Smooth muscle cell (in vitro differentiated cells): Measurements from ENCODE around the gene HCRTR1. TPM values are rescaled to one million over a fixed set of nuclear protein-coding genes. Genes with fewer than 3 reads are reported as not detected.
A peak's percentile ranks its signal among the peaks of the same experiment; 100 is the strongest.

Source experiments
- DNase-seq: peaks from one replicate; lab custom pipeline; 2025; ENCODE audit not compliant: unreplicated experiment; lab: John Stamatoyannopoulos, UW
- H2AFZ ChIP-seq: fragments of 200-600 bp; sonication (generic); 2 replicates; pipeline ENCODE4 v1.6.0; 2016; ENCODE audit warnings: antibody characterized with exemption, low read depth, mild to moderate bottlenecking
- H3F3A ChIP-seq: fragments of 200-600 bp; sonication (generic); 2 replicates; pipeline ENCODE4 v1.6.0; 2017; ENCODE audit warnings: antibody characterized with exemption, low read depth
- H3K27ac ChIP-seq: fragments of 200-600 bp; sonication (generic); 2 replicates; pipeline ENCODE4 v1.5.1; 2016; ENCODE audit warnings: low read depth, mild to moderate bottlenecking
- H3K27me3 ChIP-seq: fragments of 200-600 bp; sonication (generic); 2 replicates; pipeline ENCODE4 v1.6.1; 2016; ENCODE audit warnings: low read depth, mild to moderate bottlenecking
- H3K36me3 ChIP-seq: fragments of 200-600 bp; sonication (generic); 2 replicates; pipeline ENCODE4 v1.5.1; 2016; ENCODE audit warnings: low read depth
- H3K4me1 ChIP-seq: fragments of 200-600 bp; sonication (generic); 2 replicates; pipeline ENCODE4 v1.5.1; 2016; ENCODE audit warnings: low read depth
- H3K4me2 ChIP-seq: fragments of 200-600 bp; sonication (generic); 2 replicates; pipeline ENCODE4 v1.6.0; 2016; ENCODE audit warnings: mild to moderate bottlenecking
- H3K4me3 ChIP-seq: fragments of 200-600 bp; sonication (generic); 2 replicates; pipeline ENCODE4 v1.5.1; 2016; ENCODE audit warnings: mild to moderate bottlenecking
- H3K79me2 ChIP-seq: fragments of 200-600 bp; sonication (generic); 2 replicates; pipeline ENCODE4 v1.6.0; 2016; ENCODE audit warnings: low read depth, mild to moderate bottlenecking
- H3K9ac ChIP-seq: fragments of 200-600 bp; sonication (generic); 2 replicates; pipeline ENCODE4 v1.6.0; 2016; ENCODE audit warnings: low read depth
- H3K9me3 ChIP-seq: fragments of 200-600 bp; sonication (generic); replicated peaks from 2 replicates; pipeline ENCODE4 v1.5.1; 2016; ENCODE audit warnings: low read depth
- H4K20me1 ChIP-seq: fragments of 200-600 bp; sonication (generic); 2 replicates; pipeline ENCODE4 v1.6.0; 2016; ENCODE audit warnings: low read depth
- WGBS: methylation state at CpG from one replicate; pipeline ENCODE4 v1.1.7; 2016; ENCODE audit warnings: low lambda C conversion rate; 5-methylcytosine and 5-hydroxymethylcytosine counted together
- polyA plus RNA-seq: library from polyadenylated mRNA; unstranded; fragments of >200 nt; fragmentation: Nextera tagmentation; extraction: Ambion mirVana; gene quantifications from 2 replicates; pipeline ENCODE4 v1.2.1, GENCODE V29; 2016
- total RNA-seq: library from RNA; depleted of rRNA; stranded (reverse); fragments of >200 nt; gene quantifications from 2 replicates; pipeline ENCODE4 v1.2.3, GENCODE V29; 2014
- TF ChIP-seq, protein P1 (sequence below): fragments of 200-600 bp; sonication (generic); IDR thresholded peaks from 2 replicates; pipeline ENCODE4 v1.5.1; 2017; ENCODE audit warnings: borderline replicate concordance, mild to moderate bottlenecking, antibody characterized with exemption; ENCODE audit not compliant: insufficient read depth, poor library complexity, severe bottlenecking

Gene HCRTR1
- total RNA-seq (2.0 TPM in 1 of 2 replicates, not detected in the other), polyA plus RNA-seq (0.19 TPM in 1 of 2 replicates, not detected in the other)

GRCh38 chr1:31617218-31617915 is at the start of gene HCRTR1:
TSS of gene HCRTR1 (plus strand) at chr1:31617689. CDS start at chr1:31619193, 1,504 bp downstream.
- Histone ChIP-seq H3K9ac (no peak within 1 kb of the TSS), H3K4me1 (no peaks in the 10 kb centered on the region), H3K79me2 (no peaks in the 10 kb centered on the region), H3K9me3 (no peaks in the 10 kb centered on the region), H3K27me3 (peaks cover 8% of the 10 kb centered on the region), H3K27ac (no peak within 1 kb of the TSS), H2AFZ (peak within 1 kb of the TSS; percentile 69), H4K20me1 (no peaks in the 10 kb centered on the region), H3K36me3 (no peaks in the 10 kb centered on the region), H3K4me3 (peak within 1 kb of the TSS; percentile 70), H3K4me2 (peak within 1 kb of the TSS; percentile 100), H3F3A (no peaks in the 10 kb centered on the region)
- TF ChIP-seq, protein P1, sequence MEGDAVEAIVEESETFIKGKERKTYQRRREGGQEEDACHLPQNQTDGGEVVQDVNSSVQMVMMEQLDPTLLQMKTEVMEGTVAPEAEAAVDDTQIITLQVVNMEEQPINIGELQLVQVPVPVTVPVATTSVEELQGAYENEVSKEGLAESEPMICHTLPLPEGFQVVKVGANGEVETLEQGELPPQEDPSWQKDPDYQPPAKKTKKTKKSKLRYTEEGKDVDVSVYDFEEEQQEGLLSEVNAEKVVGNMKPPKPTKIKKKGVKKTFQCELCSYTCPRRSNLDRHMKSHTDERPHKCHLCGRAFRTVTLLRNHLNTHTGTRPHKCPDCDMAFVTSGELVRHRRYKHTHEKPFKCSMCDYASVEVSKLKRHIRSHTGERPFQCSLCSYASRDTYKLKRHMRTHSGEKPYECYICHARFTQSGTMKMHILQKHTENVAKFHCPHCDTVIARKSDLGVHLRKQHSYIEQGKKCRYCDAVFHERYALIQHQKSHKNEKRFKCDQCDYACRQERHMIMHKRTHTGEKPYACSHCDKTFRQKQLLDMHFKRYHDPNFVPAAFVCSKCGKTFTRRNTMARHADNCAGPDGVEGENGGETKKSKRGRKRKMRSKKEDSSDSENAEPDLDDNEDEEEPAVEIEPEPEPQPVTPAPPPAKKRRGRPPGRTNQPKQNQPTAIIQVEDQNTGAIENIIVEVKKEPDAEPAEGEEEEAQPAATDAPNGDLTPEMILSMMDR: no peak
- no peak for DNase-seq
- WGBS: 30% methylated on average over 16 of the region's 48 CpGs

- no peak overlapping the region for H3K4me2 ChIP-seq
Observed at GRCh38 chr1:31567956-31568570, 49.4 kb upstream of the HCRTR1 start.

DNA sequence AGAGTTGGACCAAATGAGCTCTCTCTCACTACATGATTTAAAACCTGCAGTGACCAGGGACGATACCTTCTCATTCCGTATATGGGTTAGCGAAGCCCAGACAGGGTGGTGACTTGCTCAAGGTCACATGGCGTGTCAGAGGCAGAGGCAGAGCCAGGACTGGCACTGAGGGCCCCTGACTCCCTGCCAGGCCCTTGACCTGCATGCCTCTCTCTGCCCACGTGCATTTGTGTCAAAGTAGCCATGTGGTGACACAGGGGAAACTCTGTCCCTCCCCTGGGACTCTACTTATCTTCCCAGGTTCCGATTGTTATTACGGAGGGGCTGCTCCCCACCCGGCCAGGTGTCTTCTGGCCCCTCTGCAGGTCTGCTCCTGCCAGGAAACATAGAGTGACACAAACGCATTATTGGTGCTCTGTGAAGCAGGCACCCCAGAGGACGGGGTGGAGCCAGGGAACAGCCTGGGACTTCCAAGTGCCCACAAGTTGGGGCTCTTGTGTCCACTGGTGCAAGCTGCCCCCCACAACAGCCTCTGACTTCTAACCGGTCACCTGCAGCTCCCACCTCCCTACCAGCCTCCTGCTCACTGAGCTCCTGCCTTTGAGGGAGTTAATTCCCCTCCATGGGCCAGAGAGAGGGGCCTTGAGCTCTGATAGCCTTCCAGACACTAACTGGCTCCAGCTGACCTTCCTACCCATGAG is 48.4 kb upstream of the HCRTR1 start:
- Histone ChIP-seq H3F3A (no peaks in the 10 kb centered on the region), H3K27me3 (no peaks in the 10 kb centered on the region), H3K27ac (no peak overlapping the region), H3K4me2 (no peak overlapping the region), H3K4me1 (no peaks in the 10 kb centered on the region), H3K9ac (no peak overlapping the region), H4K20me1 (no peaks in the 10 kb centered on the region), H3K79me2 (no peaks in the 10 kb centered on the region), H2AFZ (no peak overlapping the region), H3K36me3 (no peaks in the 10 kb centered on the region), H3K9me3 (no peaks in the 10 kb centered on the region), H3K4me3 (no peak overlapping the region)
- 83% methylated on average over 11 of the region's 11 CpGs for WGBS
- TF ChIP-seq, protein P1: no peak
- no peak for DNase-seq

More at GRCh38 chr1:31567956-31568570, 49.4 kb upstream of the HCRTR1 start:
- DNase-seq: no peak
- Histone ChIP-seq H3K9me3 (no peaks in the 10 kb centered on the region), H3K9ac (no peak overlapping the region), H4K20me1 (no peaks in the 10 kb centered on the region), H3K36me3 (no peaks in the 10 kb centered on the region), H3K27me3 (no peaks in the 10 kb centered on the region), H2AFZ (no peak overlapping the region), H3K79me2 (no peaks in the 10 kb centered on the region), H3K4me3 (no peak overlapping the region), H3K4me1 (no peaks in the 10 kb centered on the region), H3K27ac (no peak overlapping the region), H3F3A (no peaks in the 10 kb centered on the region)
- 94% methylated on average over 10 of the region's 10 CpGs for WGBS
- TF ChIP-seq, protein P1: no peak
